ENCODE measurements around the gene DNAH9. TPM values are rescaled to one million over a fixed set of nuclear protein-coding genes. Genes with fewer than 3 reads are reported as not detected.

DNAH9 gene
- polyA plus RNA-seq, 1 donor from 2014 or later, result 2.0 TPM

- Histone ChIP-seq H3K9me2 (ENCODE audit: insufficient read depth, low read length) (no peaks in the 10 kb centered on the region), H3K79me2 (replicated peaks; ENCODE audit: insufficient read depth, low read length) (no peaks in the 10 kb centered on the region), H3K36me3 (ENCODE audit: insufficient read depth, low read length) (no peaks in the 10 kb centered on the region), H3K27ac (ENCODE audit: low read length) (no peak overlapping the region), H3K27me3 (ENCODE audit: insufficient read depth, low read depth, low read length) (no peaks in the 10 kb centered on the region), H2AFZ (ENCODE audit: low read depth, low read length) (no peak overlapping the region), H3K9me3 (ENCODE audit: low read length) (no peaks in the 10 kb centered on the region), H3F3A (ENCODE audit: insufficient read depth, low read length, poor library complexity, severe bottlenecking) (no peaks in the 10 kb centered on the region), H4K20me1 (ENCODE audit: insufficient read depth) (no peaks in the 10 kb centered on the region), H3K9ac (ENCODE audit: low read length) (no peak overlapping the region), H3K4me2 (ENCODE audit: low read length) (no peak overlapping the region), H3K4me3 (ENCODE audit: low read length) (no peak overlapping the region)
- TF ChIP-seq EZH2 (IDR thresholded peaks at IDR 0.05; ENCODE audit: borderline replicate concordance, insufficient read depth, low read length, poor library complexity, severe bottlenecking) (no peak), CTCF (IDR thresholded peaks at IDR 0.05; ENCODE audit: poor library complexity, severe bottlenecking) (no peak), RAD21 (conservative IDR thresholded peaks at IDR 0.05) (no peak), EP300 (conservative IDR thresholded peaks at IDR 0.05; ENCODE audit: poor library complexity, severe bottlenecking) (no peak), TAF1 (IDR thresholded peaks at IDR 0.05; ENCODE audit: low read depth) (no peak), REST (IDR thresholded peaks at IDR 0.05; ENCODE audit: borderline replicate concordance) (no peak), SMC3 (conservative IDR thresholded peaks at IDR 0.05; ENCODE audit: poor library complexity) (no peak), MXI1 (conservative IDR thresholded peaks at IDR 0.05; ENCODE audit: poor library complexity, severe bottlenecking) (no peak), POLR2AphosphoS5 (IDR thresholded peaks at IDR 0.05) (no peak)
These were observed 310.5 kb downstream of the DNAH9 start for GRCh38 chr17:11908711-11909146.

- no peaks in the 10 kb centered on the region for H3K36me3 ChIP-seq (ENCODE audit: insufficient read depth, low read length)
- H3K9me2 ChIP-seq (ENCODE audit: insufficient read depth, low read length), result no peaks in the 10 kb centered on the region
- no peak overlapping the region for H3K4me2 ChIP-seq (ENCODE audit: low read length)
- TF ChIP-seq TAF1 (IDR thresholded peaks at IDR 0.05; ENCODE audit: low read depth) (no peak), MXI1 (conservative IDR thresholded peaks at IDR 0.05; ENCODE audit: poor library complexity, severe bottlenecking) (no peak), SMC3 (conservative IDR thresholded peaks at IDR 0.05; ENCODE audit: poor library complexity) (no peak), CTCF (IDR thresholded peaks at IDR 0.05; ENCODE audit: poor library complexity, severe bottlenecking) (no peak), POLR2AphosphoS5 (IDR thresholded peaks at IDR 0.05) (no peak), REST (IDR thresholded peaks at IDR 0.05; ENCODE audit: borderline replicate concordance) (no peak), EP300 (conservative IDR thresholded peaks at IDR 0.05; ENCODE audit: poor library complexity, severe bottlenecking) (no peak), RAD21 (conservative IDR thresholded peaks at IDR 0.05) (no peak), EZH2 (IDR thresholded peaks at IDR 0.05; ENCODE audit: borderline replicate concordance, insufficient read depth, low read length, poor library complexity, severe bottlenecking) (no peak)
- H3K9ac ChIP-seq (ENCODE audit: low read length), result no peak overlapping the region
- no peaks in the 10 kb centered on the region for H3K27me3 ChIP-seq (ENCODE audit: insufficient read depth, low read depth, low read length)
- no peaks in the 10 kb centered on the region for H4K20me1 ChIP-seq (ENCODE audit: insufficient read depth)
- no peaks in the 10 kb centered on the region for H3K9me3 ChIP-seq (ENCODE audit: low read length)
- H2AFZ ChIP-seq (ENCODE audit: low read depth, low read length), result no peak overlapping the region
- no peak overlapping the region for H3K27ac ChIP-seq (ENCODE audit: low read length)
- H3K4me3 ChIP-seq (ENCODE audit: low read length), result no peak overlapping the region
- no peaks in the 10 kb centered on the region for H3K79me2 ChIP-seq (replicated peaks; ENCODE audit: insufficient read depth, low read length)
- no peaks in the 10 kb centered on the region for H3F3A ChIP-seq (ENCODE audit: insufficient read depth, low read length, poor library complexity, severe bottlenecking)
These were observed 311.1 kb downstream of the DNAH9 start for GRCh38 chr17:11909348-11909747.

Measured in neural cell (in vitro differentiated cells).